ENCODE measurements around the gene CHSY1. TPM values are rescaled to one million over a fixed set of nuclear protein-coding genes. Genes with fewer than 3 reads are reported as not detected.
A peak's percentile ranks its signal among the peaks of the same experiment; 100 is the strongest.
"Not testable (repeated sequence)": the region's sequence is repeated elsewhere in the genome, so short reads cannot be mapped to it uniquely, and the experiment has no call there.

Gene CHSY1, protein sequence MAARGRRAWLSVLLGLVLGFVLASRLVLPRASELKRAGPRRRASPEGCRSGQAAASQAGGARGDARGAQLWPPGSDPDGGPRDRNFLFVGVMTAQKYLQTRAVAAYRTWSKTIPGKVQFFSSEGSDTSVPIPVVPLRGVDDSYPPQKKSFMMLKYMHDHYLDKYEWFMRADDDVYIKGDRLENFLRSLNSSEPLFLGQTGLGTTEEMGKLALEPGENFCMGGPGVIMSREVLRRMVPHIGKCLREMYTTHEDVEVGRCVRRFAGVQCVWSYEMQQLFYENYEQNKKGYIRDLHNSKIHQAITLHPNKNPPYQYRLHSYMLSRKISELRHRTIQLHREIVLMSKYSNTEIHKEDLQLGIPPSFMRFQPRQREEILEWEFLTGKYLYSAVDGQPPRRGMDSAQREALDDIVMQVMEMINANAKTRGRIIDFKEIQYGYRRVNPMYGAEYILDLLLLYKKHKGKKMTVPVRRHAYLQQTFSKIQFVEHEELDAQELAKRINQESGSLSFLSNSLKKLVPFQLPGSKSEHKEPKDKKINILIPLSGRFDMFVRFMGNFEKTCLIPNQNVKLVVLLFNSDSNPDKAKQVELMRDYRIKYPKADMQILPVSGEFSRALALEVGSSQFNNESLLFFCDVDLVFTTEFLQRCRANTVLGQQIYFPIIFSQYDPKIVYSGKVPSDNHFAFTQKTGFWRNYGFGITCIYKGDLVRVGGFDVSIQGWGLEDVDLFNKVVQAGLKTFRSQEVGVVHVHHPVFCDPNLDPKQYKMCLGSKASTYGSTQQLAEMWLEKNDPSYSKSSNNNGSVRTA
- total RNA-seq: 10 to 100 TPM; 48.6 to 57.3 TPM
- long read RNA-seq, donor 1, full-length matches to known transcripts: 18 of 43 reads
- long read RNA-seq, donor 1, partial matches to known transcripts: 6 of 43 reads
- long read RNA-seq, donor 1, other reads (novel, unspliced or antisense): 19 of 43 reads
- long read RNA-seq, donor 2, partial matches to known transcripts: 7 of 12 reads
- long read RNA-seq, donor 2, other reads (novel, unspliced or antisense): 5 of 12 reads

DNA sequence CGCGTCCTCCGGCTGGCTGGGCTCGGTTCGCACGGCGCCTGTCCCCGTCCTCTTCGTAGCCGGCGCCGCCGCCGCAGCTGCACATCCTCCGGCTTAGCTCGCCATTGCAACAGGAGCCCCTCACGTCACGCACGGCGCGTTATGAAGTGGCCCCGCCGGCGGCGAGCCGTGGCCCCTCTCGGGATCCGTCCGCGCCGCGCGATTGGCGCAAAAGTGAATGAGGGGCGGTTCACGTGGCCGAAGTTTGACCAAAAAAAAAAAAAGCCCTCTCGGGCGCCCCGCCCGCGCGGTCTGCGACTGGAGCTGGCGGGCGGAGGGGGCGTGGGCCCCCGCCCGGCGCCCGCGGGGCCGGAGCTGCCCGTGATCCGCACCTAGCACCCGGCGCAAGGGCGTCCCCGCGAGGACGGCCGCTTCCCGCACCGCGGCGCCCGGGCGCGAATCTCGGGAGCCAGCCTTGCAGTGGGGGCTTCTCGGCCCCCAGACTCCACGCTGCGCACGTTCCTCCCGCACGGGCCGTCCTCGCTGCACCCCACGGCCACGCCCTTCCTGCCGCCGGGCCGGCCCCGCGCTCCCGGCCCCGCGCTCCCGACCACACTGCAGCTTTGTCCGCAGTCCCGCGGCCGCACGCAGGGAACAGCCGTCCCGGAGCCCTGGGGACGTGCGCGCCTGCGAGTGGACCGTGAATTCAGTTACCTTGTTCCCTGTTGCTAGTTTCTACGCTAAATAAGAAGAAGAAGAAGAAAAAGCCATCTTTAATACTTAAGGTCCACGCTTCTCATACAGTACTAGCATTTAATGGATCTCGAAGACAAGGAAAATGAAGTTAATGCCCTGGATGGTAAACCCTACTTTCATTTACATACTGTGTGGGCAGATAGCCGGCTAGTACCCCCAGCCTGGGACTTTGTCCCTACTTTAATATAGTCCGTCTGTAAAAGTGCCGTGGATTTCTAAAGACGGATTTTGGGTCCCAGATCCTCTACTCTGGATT, at the start of gene CHSY1:
TSS of gene CHSY1 (minus strand) at position 219 of the 991 bp plus-strand sequence. CDS start 592 bp downstream, outside the sequence.
- intact Hi-C loops (cut with DNase I): loop anchor here (2.0 to 5.0 kb wide), 2 partner anchors 55 to 161 kb away; no protein-coding TSS in a partner anchor
- DNase-seq (ENCODE audit: low spot score): peak; percentile 98

- DNase-seq (ENCODE audit: low spot score): no peak
- intact Hi-C loops (cut with DNase I): loop anchor here (5.0 kb wide), 3 partner anchors 341 to 356 kb away; partner anchors contain the start of gene TM2D3 (in 1 of the 2)
These were observed 44.9 kb upstream of the CHSY1 start for GRCh38 chr15:101296418-101297405.

DNA sequence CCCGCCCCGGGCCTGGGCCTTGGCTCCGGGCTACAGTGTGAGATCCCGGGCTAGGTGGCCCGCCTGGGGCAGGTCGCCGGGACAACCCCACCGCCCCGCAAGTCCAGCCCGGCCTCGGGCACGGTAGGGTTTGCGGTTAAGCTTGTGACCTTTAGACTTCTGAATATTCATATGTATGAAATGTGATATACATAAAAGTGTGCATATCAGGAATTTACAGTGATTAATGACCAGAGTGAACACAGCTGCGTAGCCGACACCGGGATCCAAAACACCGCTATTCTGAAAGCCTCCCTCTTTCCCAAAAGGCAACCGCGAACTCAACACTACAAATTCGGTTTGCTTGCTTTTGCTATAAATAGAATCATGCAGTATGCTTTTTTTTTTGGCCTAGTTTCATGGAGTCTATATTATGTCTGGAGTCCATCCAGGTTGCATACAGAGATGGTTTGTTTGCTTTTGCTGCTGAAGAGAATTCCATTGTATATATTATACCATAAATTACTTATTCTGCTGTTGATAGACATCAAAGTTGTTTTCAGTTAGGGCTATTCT, 43.8 kb upstream of the CHSY1 start:
- intact Hi-C loops (cut with DNase I): loop anchor here (5.0 kb wide), 3 partner anchors 342 to 357 kb away; partner anchors contain the start of gene TM2D3 (in 1 of the 2)
- peak; percentile 88 for DNase-seq (ENCODE audit: low spot score)

DNA sequence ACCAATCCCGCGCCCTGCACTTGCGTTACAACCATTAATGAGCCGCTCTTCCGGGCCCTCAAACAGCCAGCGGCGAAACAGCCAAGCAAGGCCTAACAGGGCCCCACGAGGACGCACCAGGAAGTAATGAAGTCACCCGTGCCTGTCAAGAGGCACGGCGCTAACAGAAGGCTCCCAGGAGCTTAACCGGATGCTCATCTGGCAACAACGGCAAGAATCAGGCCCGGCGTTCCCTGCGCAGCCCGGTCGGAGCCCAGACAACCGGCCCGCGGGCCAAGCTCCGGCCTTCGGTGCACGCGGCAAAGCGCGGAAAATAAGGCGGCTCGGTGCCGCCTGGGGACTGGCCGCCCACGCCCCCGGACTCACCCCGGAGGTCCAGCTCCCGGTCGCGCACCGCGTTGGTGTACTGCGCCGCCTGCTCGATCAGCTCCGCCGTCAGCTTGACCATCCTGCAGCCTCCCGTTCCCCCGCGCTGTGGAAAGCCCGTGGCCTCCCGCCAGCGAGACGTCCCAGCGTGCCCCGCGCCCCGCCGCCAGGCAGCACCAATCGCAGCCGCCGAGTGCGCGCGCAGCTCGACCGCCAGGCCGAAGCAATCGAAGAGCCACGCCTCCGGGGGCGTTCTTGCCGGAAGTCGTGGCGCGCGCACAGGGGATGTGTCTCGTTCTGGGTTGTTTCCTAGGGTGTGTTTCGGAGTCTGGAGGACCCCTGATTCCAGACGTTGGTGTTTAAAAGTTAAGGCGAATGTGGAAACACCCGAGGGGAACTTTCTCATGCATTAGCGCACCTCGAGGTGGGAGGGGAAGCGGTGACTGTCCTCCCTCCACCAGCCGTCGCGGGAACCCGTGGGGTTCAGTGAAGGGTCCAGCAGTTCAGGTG, 43.1 kb upstream of the CHSY1 start, which contains the start of gene SNRPA1:
TSS of gene SNRPA1 (minus strand) at position 518 of the 876 bp plus-strand sequence. CDS start at position 448, 70 bp downstream.
- intact Hi-C loops (cut with DNase I): loop anchor here (5.0 kb wide), 3 partner anchors 342 to 357 kb away; partner anchors contain the start of gene TM2D3 (in 1 of the 2)

DNA sequence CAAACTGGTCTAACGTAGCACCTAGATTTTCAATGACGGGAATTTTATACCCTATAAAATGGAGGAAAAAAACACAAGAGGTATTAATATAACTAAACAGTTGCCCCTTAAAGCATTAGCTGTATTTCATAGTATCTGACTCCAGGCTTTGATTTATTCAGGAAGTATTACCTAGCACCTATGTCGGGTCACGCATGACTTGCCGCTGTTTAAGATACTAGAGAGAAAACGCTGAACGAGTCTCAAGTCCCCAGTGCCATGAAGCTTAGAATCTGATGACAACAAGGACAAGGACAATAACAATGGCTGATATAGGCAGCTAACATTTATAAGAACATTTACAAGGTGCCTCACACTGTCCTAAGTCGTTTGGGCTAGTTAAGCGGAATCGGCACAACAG, 41.3 kb upstream of the CHSY1 start:
- DNase-seq (ENCODE audit: low spot score): no peak
- intact Hi-C loops (cut with DNase I): no loop called here

More for the DNA sequence above, 43.1 kb upstream of the CHSY1 start, which contains the start of gene SNRPA1:
- peak; percentile 100 for DNase-seq (ENCODE audit: low spot score)

- no peak for DNase-seq (ENCODE audit: low spot score)
- intact Hi-C loops (cut with DNase I): no loop called here
These were observed 37.2 kb upstream of the CHSY1 start for GRCh38 chr15:101288905-101289513.

- intact Hi-C loops (cut with DNase I); DNase-seq (ENCODE audit: low spot score): not testable (repeated sequence)
These were observed 35.5 kb upstream of the CHSY1 start for GRCh38 chr15:101287342-101287741.

- intact Hi-C loops (cut with DNase I): no loop called here
- no peak for DNase-seq (ENCODE audit: low spot score)
These were observed 34.7 kb upstream of the CHSY1 start for GRCh38 chr15:101286471-101287114.

DNA sequence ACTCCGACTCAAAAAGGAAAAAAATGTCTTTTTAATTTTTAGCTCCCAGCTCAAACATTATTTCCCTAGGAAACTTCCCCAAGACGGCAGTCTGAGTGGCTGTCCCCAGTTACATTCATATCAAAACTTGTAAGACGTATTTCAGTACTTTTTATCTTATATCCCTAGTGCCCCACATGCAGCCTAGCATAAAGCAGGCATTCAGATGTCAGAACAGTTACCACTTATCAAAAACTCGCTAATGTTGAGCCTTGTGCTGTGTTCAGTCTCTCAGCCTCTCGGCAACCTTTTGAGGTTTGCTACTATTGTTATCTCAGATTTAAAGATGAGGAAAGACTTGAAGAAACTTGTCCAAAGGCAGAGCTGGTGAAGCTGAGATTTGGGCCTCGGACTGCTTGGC, 32.1 kb upstream of the CHSY1 start:
- no peak for DNase-seq (ENCODE audit: low spot score)
- intact Hi-C loops (cut with DNase I): no loop called here

- DNase-seq (ENCODE audit: low spot score): no peak
- intact Hi-C loops (cut with DNase I): no loop called here
These were observed 28.2 kb upstream of the CHSY1 start for GRCh38 chr15:101280007-101280406.

DNA sequence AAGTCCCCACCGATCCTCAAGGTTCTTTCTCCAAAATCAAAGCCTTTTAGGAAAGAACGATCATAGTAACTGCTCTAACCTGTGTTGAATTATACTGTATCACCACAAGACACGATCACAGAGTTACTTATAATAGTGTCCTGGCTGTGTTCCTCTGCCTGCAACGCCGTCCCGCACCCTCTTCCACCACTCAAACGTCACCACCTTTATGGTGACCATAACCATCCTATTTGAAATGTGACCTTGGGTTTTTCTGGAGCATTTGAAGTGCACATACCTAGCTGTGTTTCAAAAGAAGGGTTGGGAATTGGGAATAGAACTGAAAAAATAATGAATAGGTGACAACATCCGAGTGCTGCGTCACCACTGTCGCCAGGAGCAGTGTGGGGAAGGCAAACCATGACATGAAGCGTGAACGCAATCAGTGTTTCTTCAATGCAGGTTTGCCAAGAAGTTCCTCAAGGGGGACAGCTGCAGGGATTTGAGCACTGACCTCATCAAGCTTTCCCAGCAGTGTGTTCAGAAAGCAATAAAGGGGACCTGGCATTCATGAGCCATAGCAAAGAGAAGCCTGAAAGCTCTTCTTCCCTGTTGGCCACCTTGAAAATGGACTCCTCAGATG, 26.2 kb upstream of the CHSY1 start:
- intact Hi-C loops (cut with DNase I): loop anchor here in 1 of 2 donors (2.0 kb wide), 1 partner anchor 45 kb away; no protein-coding TSS in a partner anchor
- no peak for DNase-seq (ENCODE audit: low spot score)

DNA sequence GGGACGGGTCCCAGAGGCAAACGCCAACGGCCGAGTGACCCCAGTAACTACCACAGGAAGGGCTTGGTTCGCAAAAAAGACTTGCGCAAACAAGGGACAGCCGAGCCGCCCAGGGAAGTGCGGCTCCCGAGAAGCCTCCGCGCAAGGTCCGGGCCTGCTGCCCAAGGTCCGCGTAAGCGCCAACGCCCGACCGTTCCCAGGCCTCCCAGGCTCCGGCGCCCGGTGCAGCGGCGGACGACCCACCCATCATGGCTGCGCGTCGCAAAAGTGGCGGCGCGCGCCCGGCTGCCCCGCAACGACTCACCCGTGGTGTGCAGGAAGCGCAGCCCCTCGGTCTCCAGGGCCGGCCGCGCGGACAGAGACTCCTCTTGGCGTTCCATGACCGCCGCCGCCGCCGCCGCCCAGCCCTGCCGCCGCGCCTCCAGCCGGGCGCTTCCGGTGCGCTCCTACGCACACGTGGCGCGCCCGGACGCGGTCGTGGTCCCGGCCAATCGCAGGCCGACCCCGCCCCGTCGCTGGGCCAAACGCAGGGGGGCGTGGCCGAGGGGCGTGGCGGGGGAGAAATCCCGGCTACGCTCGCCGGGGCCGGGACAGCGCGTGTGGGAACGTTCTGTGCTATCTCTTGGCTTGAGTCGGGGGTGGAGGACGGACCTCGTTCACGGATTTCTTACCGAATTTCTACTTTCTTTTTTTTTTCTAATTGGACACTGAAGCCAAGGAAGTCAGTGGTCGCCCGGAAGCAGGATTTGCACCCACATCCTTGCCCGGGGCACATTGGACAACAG, 25.4 kb upstream of the CHSY1 start, which contains the start of gene SELENOS:
TSS of gene SELENOS (minus strand) at position 448 of the 785 bp plus-strand sequence. CDS start at position 380, 68 bp downstream.
- peak; percentile 98 for DNase-seq (ENCODE audit: low spot score)
- intact Hi-C loops (cut with DNase I): loop anchor here in 1 of 2 donors (2.0 kb wide), 1 partner anchor 44 kb away; no protein-coding TSS in a partner anchor

DNA sequence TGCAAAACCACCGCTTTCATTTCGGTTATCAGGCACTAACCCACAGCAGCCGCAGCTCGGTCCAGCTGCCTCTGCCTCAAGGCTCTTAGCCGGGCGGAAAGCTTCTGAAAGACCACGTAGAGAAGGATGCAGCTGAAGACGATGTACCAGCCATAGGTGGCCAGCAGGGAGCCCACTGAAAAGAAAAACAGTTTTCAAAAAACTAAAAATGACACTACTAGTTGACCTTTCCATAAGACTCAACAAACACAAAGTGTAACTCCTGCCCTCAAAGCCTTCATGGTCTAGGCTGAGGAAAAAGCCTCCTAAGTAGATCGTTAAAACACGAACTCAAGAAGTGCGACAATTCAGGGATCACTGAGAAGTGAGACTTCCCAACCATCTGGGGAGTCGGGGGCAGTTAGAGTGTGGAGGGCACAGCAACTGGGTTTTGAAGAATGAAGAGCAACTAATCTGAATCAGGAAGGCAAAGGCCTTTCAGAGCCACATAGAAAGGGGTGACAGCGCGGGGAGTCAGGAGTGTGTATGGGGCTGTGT, 24.7 kb upstream of the CHSY1 start:
- intact Hi-C loops (cut with DNase I): loop anchor here in 1 of 2 donors (2.0 kb wide), 1 partner anchor 44 kb away; no protein-coding TSS in a partner anchor
- no peak for DNase-seq (ENCODE audit: low spot score)

All from posterior vena cava (tissue), 2 donors.